ENCODE data around the gene SRGAP3. TPM values are rescaled to one million over a fixed set of nuclear protein-coding genes. Genes with fewer than 3 reads are reported as not detected.

The SRGAP3 gene
- total RNA-seq, 4 donors from 2014 or later = 7.5 to 33.8 (median 16.0) TPM

DNA sequence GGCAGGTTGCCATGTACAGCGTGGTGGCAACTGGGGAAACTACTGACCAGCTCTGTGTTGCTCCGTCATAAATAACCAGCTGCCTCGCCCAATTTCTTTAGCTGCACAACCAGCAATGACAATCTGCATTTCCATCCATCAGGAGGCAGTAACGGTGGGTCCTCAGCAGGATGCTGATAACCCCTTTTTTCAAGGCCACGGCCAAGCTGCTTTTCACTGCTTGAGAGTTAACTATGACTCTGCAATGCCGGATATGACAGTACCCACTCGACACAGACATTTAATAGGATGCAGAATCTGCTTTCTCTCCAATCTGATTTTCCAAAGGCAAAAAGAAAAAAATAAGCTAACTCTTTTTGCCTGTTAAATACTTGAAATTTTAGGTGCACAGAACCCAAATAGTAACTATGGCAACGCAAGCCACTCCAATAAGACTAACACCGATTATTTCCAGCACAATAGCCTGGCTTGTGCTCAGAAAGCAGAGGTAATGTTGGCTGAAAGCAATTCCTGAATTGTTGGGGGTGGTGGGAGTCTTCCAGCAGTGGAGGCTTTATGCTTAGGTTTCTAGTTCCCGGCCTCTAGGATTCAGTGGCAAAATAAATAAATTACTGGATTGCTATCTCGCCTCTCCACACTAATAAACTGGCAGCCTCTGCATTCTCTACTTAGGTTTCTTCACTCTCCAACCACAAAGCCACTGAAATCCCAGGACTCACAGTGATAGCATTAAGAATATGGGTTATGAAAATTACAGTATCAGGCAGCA lies 31.2 kb upstream of the SRGAP3 start:
- Histone ChIP-seq H3K4me3 (no peak overlapping the region), H3K4me1 (no peaks in the 10 kb centered on the region), H3K36me3 (no peaks in the 10 kb centered on the region), H3K27me3 (no peaks in the 10 kb centered on the region), H3K27ac (no peak overlapping the region), H3K9me3 (no peaks in the 10 kb centered on the region)
- in situ Hi-C loops (cut with MboI; ENCODE audit: low pct_ligation_motif_present in 1 of 4, low pct_unique_long_range_greater_than_20kb in 1 of 4, low sequenced_read_pairs in 3 of 4) = no loop called here
- 54 to 63% methylated on average over 7 to 11 of the region's 11 CpGs for WGBS, 2 donors (ENCODE audit: low coverage in 1 of 2)
- no peak for TF ChIP-seq CTCF (IDR thresholded peaks at IDR 0.05)
- no peak for TF ChIP-seq POLR2AphosphoS5 (IDR thresholded peaks at IDR 0.05)
- no peak for TF ChIP-seq POLR2A (IDR thresholded peaks at IDR 0.05)
- no peak for TF ChIP-seq EP300 (IDR thresholded peaks at IDR 0.05; ENCODE audit: low read depth)
- DNase-seq = no peak
- intact Hi-C loops (cut with DNase I; ENCODE audit: low total_unique reads) = no loop called here

DNA sequence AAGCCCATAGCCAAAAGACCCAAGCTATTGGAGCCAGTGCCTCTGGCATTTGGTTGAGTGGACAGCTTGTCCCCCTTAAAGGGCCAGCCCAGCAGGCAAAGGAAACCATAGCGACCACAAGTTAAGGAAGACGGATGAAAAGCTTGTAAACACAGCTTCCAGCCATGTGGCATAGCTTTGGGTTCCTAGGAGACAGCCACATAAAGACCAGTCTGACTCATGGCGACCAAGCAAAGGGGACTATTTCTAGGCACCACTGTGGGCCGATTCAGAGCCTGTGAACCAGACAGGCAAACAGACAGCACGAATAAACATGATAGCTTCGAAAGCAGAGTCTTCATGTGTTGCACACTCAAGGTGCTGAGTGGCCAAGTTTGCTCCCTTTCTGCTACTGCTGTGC lies 30.5 kb upstream of the SRGAP3 start:
- intact Hi-C loops (cut with DNase I; ENCODE audit: low total_unique reads) (no loop called here), in situ Hi-C loops (cut with MboI; ENCODE audit: low pct_ligation_motif_present in 1 of 4, low pct_unique_long_range_greater_than_20kb in 1 of 4, low sequenced_read_pairs in 3 of 4) (no loop called here)
- TF ChIP-seq POLR2AphosphoS5 (IDR thresholded peaks at IDR 0.05) (no peak), CTCF (IDR thresholded peaks at IDR 0.05) (no peak), EP300 (IDR thresholded peaks at IDR 0.05; ENCODE audit: low read depth) (no peak), POLR2A (IDR thresholded peaks at IDR 0.05) (no peak)
- Histone ChIP-seq H3K4me3 (no peak overlapping the region), H3K36me3 (no peaks in the 10 kb centered on the region), H3K27me3 (no peaks in the 10 kb centered on the region), H3K9me3 (no peaks in the 10 kb centered on the region), H3K27ac (no peak overlapping the region), H3K4me1 (no peaks in the 10 kb centered on the region)
- 74% methylated on average over 6 of the region's 6 CpGs; no CpG with 5 or more reads in 1 of the 2 donors for WGBS, 2 donors (ENCODE audit: low coverage in 1 of 2)
- DNase-seq = no peak

GRCh38 chr3:9278498-9278897 lies 29.1 kb upstream of the SRGAP3 start:
- 63 to 100% methylated on average over 1 to 4 of the region's 4 CpGs for WGBS, 2 donors (ENCODE audit: low coverage in 1 of 2)
- Histone ChIP-seq H3K9me3 (no peaks in the 10 kb centered on the region), H3K4me1 (no peaks in the 10 kb centered on the region), H3K4me3 (no peak overlapping the region), H3K27ac (no peak overlapping the region), H3K27me3 (no peaks in the 10 kb centered on the region), H3K36me3 (no peaks in the 10 kb centered on the region)
- no peak for DNase-seq
- TF ChIP-seq EP300 (IDR thresholded peaks at IDR 0.05; ENCODE audit: low read depth) (no peak), CTCF (IDR thresholded peaks at IDR 0.05) (no peak), POLR2AphosphoS5 (IDR thresholded peaks at IDR 0.05) (no peak), POLR2A (IDR thresholded peaks at IDR 0.05) (no peak)
- in situ Hi-C loops (cut with MboI; ENCODE audit: low pct_ligation_motif_present in 1 of 4, low pct_unique_long_range_greater_than_20kb in 1 of 4, low sequenced_read_pairs in 3 of 4) (no loop called here), intact Hi-C loops (cut with DNase I; ENCODE audit: low total_unique reads) (no loop called here)

DNA sequence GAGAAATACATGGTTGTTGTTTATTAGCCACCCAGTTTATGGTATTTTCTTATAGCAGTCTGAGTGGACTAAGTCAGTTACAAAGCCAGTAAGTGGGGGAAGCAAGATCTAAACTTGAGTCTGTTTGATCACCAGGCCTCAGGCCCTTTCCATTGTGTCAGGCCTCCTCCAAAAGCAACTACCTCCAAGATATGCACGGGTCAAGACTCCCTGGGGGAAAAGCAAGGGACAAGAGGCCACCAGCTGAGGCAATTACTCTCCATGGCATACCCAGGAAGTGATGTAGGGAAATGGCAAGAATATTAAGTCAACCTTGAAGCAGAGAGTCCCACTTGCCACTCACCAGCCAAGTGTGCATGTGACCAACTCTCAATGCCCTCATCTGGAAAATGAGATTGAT lies 28.6 kb upstream of the SRGAP3 start:
- Histone ChIP-seq H3K27me3 (no peaks in the 10 kb centered on the region), H3K36me3 (no peaks in the 10 kb centered on the region), H3K9me3 (no peaks in the 10 kb centered on the region), H3K4me1 (no peaks in the 10 kb centered on the region), H3K4me3 (no peak overlapping the region), H3K27ac (no peak overlapping the region)
- no peak for DNase-seq
- 74% methylated on average over 1 of the region's 1 CpG; no CpG with 5 or more reads in 1 of the 2 donors for WGBS, 2 donors (ENCODE audit: low coverage in 1 of 2)
- TF ChIP-seq POLR2AphosphoS5 (IDR thresholded peaks at IDR 0.05) (no peak), POLR2A (IDR thresholded peaks at IDR 0.05) (no peak), CTCF (IDR thresholded peaks at IDR 0.05) (no peak), EP300 (IDR thresholded peaks at IDR 0.05; ENCODE audit: low read depth) (no peak)
- intact Hi-C loops (cut with DNase I; ENCODE audit: low total_unique reads) (no loop called here), in situ Hi-C loops (cut with MboI; ENCODE audit: low pct_ligation_motif_present in 1 of 4, low pct_unique_long_range_greater_than_20kb in 1 of 4, low sequenced_read_pairs in 3 of 4) (no loop called here)
